ENCODE data around the gene SLC2A4. TPM values are rescaled to one million over a fixed set of nuclear protein-coding genes. Genes with fewer than 3 reads are reported as not detected.
"Not testable (repeated sequence)": the region's sequence is repeated elsewhere in the genome, so short reads cannot be mapped to it uniquely, and the experiment has no call there.

SLC2A4 gene
- total RNA-seq, 2 donors from 2014 or later, result 1.9 to 5.7 TPM

DNA sequence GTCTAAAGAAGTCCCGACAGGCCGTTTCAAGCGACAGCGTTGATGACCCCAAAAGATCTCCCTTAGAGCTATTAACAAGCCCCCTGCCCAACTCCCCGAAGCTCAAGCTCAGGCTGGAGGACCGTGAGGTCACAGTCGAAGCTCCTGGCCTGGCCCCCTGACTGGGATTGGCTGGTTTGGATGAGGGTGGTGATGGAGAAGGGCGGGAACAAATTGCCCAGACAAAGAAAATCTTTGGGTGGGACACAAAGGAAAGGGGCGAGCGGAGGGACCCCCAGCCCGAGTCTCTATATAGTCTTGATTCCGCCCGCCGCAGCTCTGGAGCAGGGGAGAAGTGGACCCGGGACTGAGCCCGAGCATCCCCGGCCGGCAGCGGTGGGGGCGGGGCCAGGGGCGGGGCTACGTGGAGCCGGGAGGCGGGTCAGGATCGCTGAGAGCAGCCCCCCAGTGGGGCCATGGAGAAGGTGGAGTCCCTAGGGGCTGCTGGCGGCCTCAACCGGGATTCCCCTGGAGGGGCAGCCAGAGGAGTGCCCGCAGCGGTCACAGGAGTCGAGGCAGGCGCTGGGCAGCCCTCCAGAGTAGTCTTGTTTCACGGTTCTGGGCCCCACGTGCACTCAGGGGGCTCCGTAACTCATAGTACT is 48.6 kb downstream of the SLC2A4 start:
- H3K9ac ChIP-seq (ENCODE audit: low read depth in 2 of 2, low read length in 2 of 2), result peak overlapping the region; percentile 70 to 96
- peak overlapping the region; percentile 78 for H3K27ac ChIP-seq
- intact Hi-C loops (cut with DNase I), result no loop called here
- peak overlapping the region; percentile 94 for H3K4me3 ChIP-seq
- peaks cover 10% of the 10 kb centered on the region for H3K4me1 ChIP-seq
- no peaks in the 10 kb centered on the region for H3K9me3 ChIP-seq
- TF ChIP-seq, protein P1, sequence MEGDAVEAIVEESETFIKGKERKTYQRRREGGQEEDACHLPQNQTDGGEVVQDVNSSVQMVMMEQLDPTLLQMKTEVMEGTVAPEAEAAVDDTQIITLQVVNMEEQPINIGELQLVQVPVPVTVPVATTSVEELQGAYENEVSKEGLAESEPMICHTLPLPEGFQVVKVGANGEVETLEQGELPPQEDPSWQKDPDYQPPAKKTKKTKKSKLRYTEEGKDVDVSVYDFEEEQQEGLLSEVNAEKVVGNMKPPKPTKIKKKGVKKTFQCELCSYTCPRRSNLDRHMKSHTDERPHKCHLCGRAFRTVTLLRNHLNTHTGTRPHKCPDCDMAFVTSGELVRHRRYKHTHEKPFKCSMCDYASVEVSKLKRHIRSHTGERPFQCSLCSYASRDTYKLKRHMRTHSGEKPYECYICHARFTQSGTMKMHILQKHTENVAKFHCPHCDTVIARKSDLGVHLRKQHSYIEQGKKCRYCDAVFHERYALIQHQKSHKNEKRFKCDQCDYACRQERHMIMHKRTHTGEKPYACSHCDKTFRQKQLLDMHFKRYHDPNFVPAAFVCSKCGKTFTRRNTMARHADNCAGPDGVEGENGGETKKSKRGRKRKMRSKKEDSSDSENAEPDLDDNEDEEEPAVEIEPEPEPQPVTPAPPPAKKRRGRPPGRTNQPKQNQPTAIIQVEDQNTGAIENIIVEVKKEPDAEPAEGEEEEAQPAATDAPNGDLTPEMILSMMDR (IDR thresholded peaks at IDR 0.05), result no peak
- H3K27me3 ChIP-seq, result no peaks in the 10 kb centered on the region
- DNase-seq, result peak; percentile 85
- H3K36me3 ChIP-seq, result no peaks in the 10 kb centered on the region

DNA sequence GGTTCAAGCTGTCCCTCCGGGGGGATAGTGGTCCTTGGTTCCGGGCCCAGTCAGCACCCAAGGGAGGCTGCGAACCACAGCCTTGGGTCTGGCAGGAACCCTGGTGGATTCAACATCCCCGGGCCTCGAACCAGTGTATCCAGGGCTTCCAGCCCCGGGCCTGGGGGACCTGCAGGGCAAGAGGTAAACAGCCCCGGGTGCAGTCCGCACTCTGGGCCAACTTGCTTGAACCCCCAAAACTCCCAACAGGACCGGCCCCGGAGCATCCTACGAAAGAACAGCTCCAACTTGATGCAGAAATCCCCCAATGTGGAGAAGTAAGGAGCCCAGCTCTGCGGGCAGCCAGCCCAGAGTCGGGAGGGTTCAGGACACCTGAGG is 49.1 kb downstream of the SLC2A4 start:
- no peaks in the 10 kb centered on the region for H3K27me3 ChIP-seq
- H3K36me3 ChIP-seq, result no peaks in the 10 kb centered on the region
- peak overlapping the region; percentile 26 to 70 for H3K9ac ChIP-seq (ENCODE audit: low read depth in 2 of 2, low read length in 2 of 2)
- TF ChIP-seq, protein P1 (IDR thresholded peaks at IDR 0.05), result no peak
- no peak for DNase-seq
- intact Hi-C loops (cut with DNase I), result no loop called here
- H3K9me3 ChIP-seq, result no peaks in the 10 kb centered on the region
- peak overlapping the region; percentile 94 for H3K4me3 ChIP-seq
- H3K27ac ChIP-seq, result no peak overlapping the region
- peaks cover 10% of the 10 kb centered on the region for H3K4me1 ChIP-seq

DNA sequence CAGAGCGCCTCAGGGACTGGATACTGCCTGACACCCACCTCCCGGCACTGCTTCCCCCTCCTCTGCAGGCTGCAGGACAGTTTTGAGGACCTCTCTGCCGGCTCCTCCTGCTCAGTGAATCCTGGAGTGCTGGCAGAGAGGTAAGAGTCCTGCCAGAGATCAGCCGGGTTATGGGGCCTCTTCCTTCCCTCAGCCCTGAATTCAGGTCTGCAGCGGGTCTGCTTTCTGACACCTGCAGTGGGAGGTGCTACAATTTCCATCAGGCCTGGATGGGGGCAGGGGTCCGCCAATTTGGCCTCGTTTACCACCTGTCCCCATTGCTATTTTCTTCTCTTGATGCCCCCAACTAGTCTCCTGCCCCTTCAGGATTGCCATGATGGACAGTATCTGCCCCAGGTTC is 50.6 kb downstream of the SLC2A4 start:
- no peaks in the 10 kb centered on the region for H3K27me3 ChIP-seq
- TF ChIP-seq, protein P1 (IDR thresholded peaks at IDR 0.05), result no peak
- no peaks in the 10 kb centered on the region for H3K36me3 ChIP-seq
- H3K9ac ChIP-seq (ENCODE audit: low read depth in 2 of 2, low read length in 2 of 2), result no peak overlapping the region
- no peak overlapping the region for H3K4me3 ChIP-seq
- intact Hi-C loops (cut with DNase I), result no loop called here
- H3K27ac ChIP-seq, result no peak overlapping the region
- no peak for DNase-seq
- no peaks in the 10 kb centered on the region for H3K9me3 ChIP-seq
- peaks cover 10% of the 10 kb centered on the region for H3K4me1 ChIP-seq

DNA sequence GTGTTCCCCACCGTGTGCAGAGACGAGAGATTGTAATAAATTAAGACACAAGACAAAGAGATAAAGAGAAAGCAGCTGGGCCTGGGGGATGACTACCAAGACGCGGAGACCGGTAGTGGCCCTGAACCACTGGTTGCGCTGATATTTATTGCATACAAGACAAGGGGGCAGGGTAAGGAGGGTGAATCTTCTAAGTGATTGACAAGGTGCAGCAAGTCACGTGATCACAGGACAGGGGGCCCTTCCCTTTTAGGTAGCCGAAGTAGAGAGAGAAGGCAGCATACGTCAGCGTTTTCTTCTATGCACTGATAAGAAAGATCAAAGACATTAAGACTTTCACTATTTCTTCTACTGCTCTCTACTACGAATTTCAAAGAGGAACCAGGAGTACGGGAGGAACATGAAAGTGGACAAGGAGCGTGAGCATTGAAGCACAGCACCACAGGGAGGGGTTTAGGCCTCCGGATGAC is 51.1 kb downstream of the SLC2A4 start:
- intact Hi-C loops (cut with DNase I), result not testable (repeated sequence)

DNA sequence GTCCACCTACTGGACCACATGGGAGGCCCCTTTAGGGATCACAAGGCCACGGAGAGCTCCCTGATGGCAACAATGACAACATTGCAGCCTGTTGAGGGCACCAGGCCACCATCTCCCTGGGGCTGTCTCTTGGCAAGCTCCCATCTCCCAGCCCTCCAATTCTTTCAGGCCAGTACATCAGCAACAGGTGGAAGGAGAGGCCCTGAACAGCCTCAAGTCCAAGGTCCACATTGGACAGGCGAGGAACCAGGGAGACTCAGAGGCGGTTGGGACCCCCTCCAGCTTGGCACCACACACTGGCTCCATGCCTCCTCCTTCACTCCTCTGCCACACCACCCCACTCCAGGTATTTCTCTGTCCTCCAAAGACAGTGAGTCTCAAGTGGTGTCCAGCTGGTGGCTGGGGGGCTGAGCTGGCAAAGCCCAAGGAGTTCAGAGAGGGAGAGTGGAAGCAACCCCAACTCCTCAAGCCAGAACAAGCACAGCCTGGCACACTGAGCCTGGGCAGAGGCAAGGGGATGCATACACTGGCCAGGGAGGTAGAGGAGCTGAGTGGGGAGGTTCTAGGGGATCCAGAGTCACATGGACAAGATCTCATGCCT is 53.5 kb downstream of the SLC2A4 start:
- TF ChIP-seq, protein P1 (IDR thresholded peaks at IDR 0.05), result no peak
- H3K27ac ChIP-seq, result no peak overlapping the region
- no peaks in the 10 kb centered on the region for H3K27me3 ChIP-seq
- intact Hi-C loops (cut with DNase I), result no loop called here
- H3K9ac ChIP-seq (ENCODE audit: low read depth in 2 of 2, low read length in 2 of 2), result no peak overlapping the region
- H3K4me3 ChIP-seq, result no peak overlapping the region
- no peak for DNase-seq
- H3K9me3 ChIP-seq, result no peaks in the 10 kb centered on the region
- no peaks in the 10 kb centered on the region for H3K36me3 ChIP-seq
- no peaks in the 10 kb centered on the region for H3K4me1 ChIP-seq

More for the DNA sequence above, 51.1 kb downstream of the SLC2A4 start:
- not testable (repeated sequence) for H3K4me3 ChIP-seq; DNase-seq; H3K27me3 ChIP-seq; H3K36me3 ChIP-seq; H3K4me1 ChIP-seq; H3K9ac ChIP-seq (ENCODE audit: low read depth in 2 of 2, low read length in 2 of 2); H3K9me3 ChIP-seq; H3K27ac ChIP-seq

DNA sequence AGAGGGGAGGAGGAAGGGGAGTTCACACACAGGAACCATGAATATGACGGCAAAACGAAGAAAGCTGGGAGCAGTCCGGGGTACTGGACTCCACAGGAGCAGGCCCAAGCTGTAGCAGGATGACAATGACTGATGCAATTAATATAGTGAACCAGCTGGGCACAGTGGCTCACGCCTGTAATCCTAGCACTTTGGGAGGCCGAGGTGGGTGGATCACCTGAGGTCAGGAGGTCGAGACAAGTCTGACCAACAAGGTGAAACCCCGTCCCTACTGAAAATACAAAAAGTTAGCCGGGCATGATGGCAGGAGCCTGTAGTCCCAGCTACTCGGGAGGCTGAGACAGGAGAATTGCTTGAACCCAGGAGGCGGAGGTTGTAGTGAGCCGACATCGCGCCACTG is 54.2 kb downstream of the SLC2A4 start:
- intact Hi-C loops (cut with DNase I); H3K27me3 ChIP-seq; H3K9me3 ChIP-seq; DNase-seq; H3K4me1 ChIP-seq; H3K36me3 ChIP-seq; H3K9ac ChIP-seq (ENCODE audit: low read depth in 2 of 2, low read length in 2 of 2); H3K4me3 ChIP-seq; H3K27ac ChIP-seq: not testable (repeated sequence)

All from colonic mucosa (tissue), 4 donors.